Measurements from ENCODE around the gene PFN4.
"Not testable (repeated sequence)": the region's sequence is repeated elsewhere in the genome, so short reads cannot be mapped to it uniquely, and the experiment has no call there.

Gene PFN4

GRCh38 chr2:24117902-24118301, 5.2 kb downstream of the PFN4 start:
- H3K4me3 ChIP-seq (ENCODE audit: control insufficient read depth, low read depth, low read length) = no peak overlapping the region
- DNase-seq (ENCODE audit: low read depth) = no peak
- no peak for TF ChIP-seq CTCF (IDR thresholded peaks at IDR 0.05; ENCODE audit: control insufficient read depth, insufficient read depth, low read depth, low read length, missing control alignments)

GRCh38 chr2:24115057-24115456, 8.1 kb downstream of the PFN4 start:
- TF ChIP-seq CTCF (IDR thresholded peaks at IDR 0.05; ENCODE audit: control insufficient read depth, insufficient read depth, low read depth, low read length, missing control alignments) = no peak
- H3K4me3 ChIP-seq (ENCODE audit: control insufficient read depth, low read depth, low read length) = no peak overlapping the region
- DNase-seq (ENCODE audit: low read depth) = no peak

GRCh38 chr2:24111407-24111901, 11.7 kb downstream of the PFN4 start:
- no peak for TF ChIP-seq CTCF (IDR thresholded peaks at IDR 0.05; ENCODE audit: control insufficient read depth, insufficient read depth, low read depth, low read length, missing control alignments)
- no peak overlapping the region for H3K4me3 ChIP-seq (ENCODE audit: control insufficient read depth, low read depth, low read length)
- no peak for DNase-seq (ENCODE audit: low read depth)

GRCh38 chr2:24110660-24111303, 12.4 kb downstream of the PFN4 start:
- DNase-seq (ENCODE audit: low read depth) = no peak
- no peak for TF ChIP-seq CTCF (IDR thresholded peaks at IDR 0.05; ENCODE audit: control insufficient read depth, insufficient read depth, low read depth, low read length, missing control alignments)
- no peak overlapping the region for H3K4me3 ChIP-seq (ENCODE audit: control insufficient read depth, low read depth, low read length)

GRCh38 chr2:24109431-24109830, 13.7 kb downstream of the PFN4 start:
- not testable (repeated sequence) for DNase-seq (ENCODE audit: low read depth)

GRCh38 chr2:24107336-24107735, 15.8 kb downstream of the PFN4 start:
- no peak for DNase-seq (ENCODE audit: low read depth)
- no peak for TF ChIP-seq CTCF (IDR thresholded peaks at IDR 0.05; ENCODE audit: control insufficient read depth, insufficient read depth, low read depth, low read length, missing control alignments)
- no peak overlapping the region for H3K4me3 ChIP-seq (ENCODE audit: control insufficient read depth, low read depth, low read length)

More at GRCh38 chr2:24109431-24109830, 13.7 kb downstream of the PFN4 start:
- not testable (repeated sequence) for H3K4me3 ChIP-seq (ENCODE audit: control insufficient read depth, low read depth, low read length)

- no peak overlapping the region for H3K4me3 ChIP-seq (ENCODE audit: control insufficient read depth, low read depth, low read length)
- DNase-seq (ENCODE audit: low read depth) = no peak
- TF ChIP-seq CTCF (IDR thresholded peaks at IDR 0.05; ENCODE audit: control insufficient read depth, insufficient read depth, low read depth, low read length, missing control alignments) = no peak
Observed at GRCh38 chr2:24106786-24107185, 16.3 kb downstream of the PFN4 start.

All from AG09309 (cell line).